Smooth muscle cell (in vitro differentiated cells): Measurements from ENCODE around the gene EXOC3L1. TPM values are rescaled to one million over a fixed set of nuclear protein-coding genes. Genes with fewer than 3 reads are reported as not detected.

Source experiments
- DNase-seq: peaks from one replicate; lab custom pipeline; 2025; ENCODE audit not compliant: unreplicated experiment; lab: John Stamatoyannopoulos, UW
- H2AFZ ChIP-seq: fragments of 200-600 bp; sonication (generic); 2 replicates; pipeline ENCODE4 v1.6.0; 2016; ENCODE audit warnings: antibody characterized with exemption, low read depth, mild to moderate bottlenecking
- H3F3A ChIP-seq: fragments of 200-600 bp; sonication (generic); 2 replicates; pipeline ENCODE4 v1.6.0; 2017; ENCODE audit warnings: antibody characterized with exemption, low read depth
- H3K27ac ChIP-seq: fragments of 200-600 bp; sonication (generic); 2 replicates; pipeline ENCODE4 v1.5.1; 2016; ENCODE audit warnings: low read depth, mild to moderate bottlenecking
- H3K27me3 ChIP-seq: fragments of 200-600 bp; sonication (generic); 2 replicates; pipeline ENCODE4 v1.6.1; 2016; ENCODE audit warnings: low read depth, mild to moderate bottlenecking
- H3K36me3 ChIP-seq: fragments of 200-600 bp; sonication (generic); 2 replicates; pipeline ENCODE4 v1.5.1; 2016; ENCODE audit warnings: low read depth
- H3K4me1 ChIP-seq: fragments of 200-600 bp; sonication (generic); 2 replicates; pipeline ENCODE4 v1.5.1; 2016; ENCODE audit warnings: low read depth
- H3K4me2 ChIP-seq: fragments of 200-600 bp; sonication (generic); 2 replicates; pipeline ENCODE4 v1.6.0; 2016; ENCODE audit warnings: mild to moderate bottlenecking
- H3K4me3 ChIP-seq: fragments of 200-600 bp; sonication (generic); 2 replicates; pipeline ENCODE4 v1.5.1; 2016; ENCODE audit warnings: mild to moderate bottlenecking
- H3K79me2 ChIP-seq: fragments of 200-600 bp; sonication (generic); 2 replicates; pipeline ENCODE4 v1.6.0; 2016; ENCODE audit warnings: low read depth, mild to moderate bottlenecking
- H3K9ac ChIP-seq: fragments of 200-600 bp; sonication (generic); 2 replicates; pipeline ENCODE4 v1.6.0; 2016; ENCODE audit warnings: low read depth
- H3K9me3 ChIP-seq: fragments of 200-600 bp; sonication (generic); replicated peaks from 2 replicates; pipeline ENCODE4 v1.5.1; 2016; ENCODE audit warnings: low read depth
- H4K20me1 ChIP-seq: fragments of 200-600 bp; sonication (generic); 2 replicates; pipeline ENCODE4 v1.6.0; 2016; ENCODE audit warnings: low read depth
- WGBS: methylation state at CpG from one replicate; pipeline ENCODE4 v1.1.7; 2016; ENCODE audit warnings: low lambda C conversion rate; 5-methylcytosine and 5-hydroxymethylcytosine counted together
- polyA plus RNA-seq: library from polyadenylated mRNA; unstranded; fragments of >200 nt; fragmentation: Nextera tagmentation; extraction: Ambion mirVana; gene quantifications from 2 replicates; pipeline ENCODE4 v1.2.1, GENCODE V29; 2016
- total RNA-seq: library from RNA; depleted of rRNA; stranded (reverse); fragments of >200 nt; gene quantifications from 2 replicates; pipeline ENCODE4 v1.2.3, GENCODE V29; 2014
- TF ChIP-seq, protein P1 (sequence below): fragments of 200-600 bp; sonication (generic); IDR thresholded peaks from 2 replicates; pipeline ENCODE4 v1.5.1; 2017; ENCODE audit warnings: borderline replicate concordance, mild to moderate bottlenecking, antibody characterized with exemption; ENCODE audit not compliant: insufficient read depth, poor library complexity, severe bottlenecking

EXOC3L1 gene
- total and polyA plus RNA-seq, 2 experiments from 2014 or later = 0.51 TPM; not detected in 1

DNA sequence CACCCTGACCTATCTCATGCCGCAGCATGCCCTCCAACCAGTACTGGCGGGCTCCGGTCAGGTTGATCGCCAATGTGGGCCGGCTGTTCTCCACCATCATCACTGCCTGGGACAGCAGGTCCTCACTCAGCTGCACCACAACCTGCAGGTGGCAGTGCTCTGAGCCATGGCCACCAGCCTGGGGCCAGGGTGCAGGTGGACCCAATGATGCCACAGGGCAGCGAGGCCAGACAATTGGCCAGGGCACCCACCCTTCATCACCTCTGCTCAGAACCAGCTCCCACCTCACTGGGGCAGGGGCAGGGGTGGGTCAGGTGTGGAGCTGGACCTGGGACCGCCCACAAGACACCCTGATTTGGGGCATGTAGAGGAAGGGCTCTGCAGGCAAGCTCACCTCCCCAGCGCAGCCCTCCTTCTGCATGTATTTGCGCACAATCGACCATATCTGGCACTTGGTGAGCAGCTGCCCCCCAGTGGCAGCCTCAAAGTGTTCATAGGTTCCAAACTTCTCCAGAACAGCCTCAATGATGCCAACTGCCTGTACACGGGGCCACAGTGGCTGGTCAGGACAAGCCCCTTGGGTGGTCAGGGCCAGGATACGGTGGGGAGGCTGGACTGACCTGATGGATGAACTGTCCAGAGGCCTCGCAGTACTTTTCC, 10.4 kb downstream of the EXOC3L1 start:
- Histone ChIP-seq H3K27me3 (no peaks in the 10 kb centered on the region), H3K9ac (no peak overlapping the region), H3K79me2 (peaks cover 10% of the 10 kb centered on the region), H3K4me3 (no peak overlapping the region), H3K4me1 (peaks cover 11% of the 10 kb centered on the region), H4K20me1 (peaks cover 43% of the 10 kb centered on the region), H3K36me3 (no peaks in the 10 kb centered on the region), H2AFZ (no peak overlapping the region), H3K9me3 (no peaks in the 10 kb centered on the region), H3K4me2 (no peak overlapping the region), H3F3A (no peaks in the 10 kb centered on the region), H3K27ac (no peak overlapping the region)
- DNase-seq = no peak
- TF ChIP-seq, protein P1, sequence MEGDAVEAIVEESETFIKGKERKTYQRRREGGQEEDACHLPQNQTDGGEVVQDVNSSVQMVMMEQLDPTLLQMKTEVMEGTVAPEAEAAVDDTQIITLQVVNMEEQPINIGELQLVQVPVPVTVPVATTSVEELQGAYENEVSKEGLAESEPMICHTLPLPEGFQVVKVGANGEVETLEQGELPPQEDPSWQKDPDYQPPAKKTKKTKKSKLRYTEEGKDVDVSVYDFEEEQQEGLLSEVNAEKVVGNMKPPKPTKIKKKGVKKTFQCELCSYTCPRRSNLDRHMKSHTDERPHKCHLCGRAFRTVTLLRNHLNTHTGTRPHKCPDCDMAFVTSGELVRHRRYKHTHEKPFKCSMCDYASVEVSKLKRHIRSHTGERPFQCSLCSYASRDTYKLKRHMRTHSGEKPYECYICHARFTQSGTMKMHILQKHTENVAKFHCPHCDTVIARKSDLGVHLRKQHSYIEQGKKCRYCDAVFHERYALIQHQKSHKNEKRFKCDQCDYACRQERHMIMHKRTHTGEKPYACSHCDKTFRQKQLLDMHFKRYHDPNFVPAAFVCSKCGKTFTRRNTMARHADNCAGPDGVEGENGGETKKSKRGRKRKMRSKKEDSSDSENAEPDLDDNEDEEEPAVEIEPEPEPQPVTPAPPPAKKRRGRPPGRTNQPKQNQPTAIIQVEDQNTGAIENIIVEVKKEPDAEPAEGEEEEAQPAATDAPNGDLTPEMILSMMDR = no peak
- WGBS = 92% methylated on average over 13 of the region's 13 CpGs

DNA sequence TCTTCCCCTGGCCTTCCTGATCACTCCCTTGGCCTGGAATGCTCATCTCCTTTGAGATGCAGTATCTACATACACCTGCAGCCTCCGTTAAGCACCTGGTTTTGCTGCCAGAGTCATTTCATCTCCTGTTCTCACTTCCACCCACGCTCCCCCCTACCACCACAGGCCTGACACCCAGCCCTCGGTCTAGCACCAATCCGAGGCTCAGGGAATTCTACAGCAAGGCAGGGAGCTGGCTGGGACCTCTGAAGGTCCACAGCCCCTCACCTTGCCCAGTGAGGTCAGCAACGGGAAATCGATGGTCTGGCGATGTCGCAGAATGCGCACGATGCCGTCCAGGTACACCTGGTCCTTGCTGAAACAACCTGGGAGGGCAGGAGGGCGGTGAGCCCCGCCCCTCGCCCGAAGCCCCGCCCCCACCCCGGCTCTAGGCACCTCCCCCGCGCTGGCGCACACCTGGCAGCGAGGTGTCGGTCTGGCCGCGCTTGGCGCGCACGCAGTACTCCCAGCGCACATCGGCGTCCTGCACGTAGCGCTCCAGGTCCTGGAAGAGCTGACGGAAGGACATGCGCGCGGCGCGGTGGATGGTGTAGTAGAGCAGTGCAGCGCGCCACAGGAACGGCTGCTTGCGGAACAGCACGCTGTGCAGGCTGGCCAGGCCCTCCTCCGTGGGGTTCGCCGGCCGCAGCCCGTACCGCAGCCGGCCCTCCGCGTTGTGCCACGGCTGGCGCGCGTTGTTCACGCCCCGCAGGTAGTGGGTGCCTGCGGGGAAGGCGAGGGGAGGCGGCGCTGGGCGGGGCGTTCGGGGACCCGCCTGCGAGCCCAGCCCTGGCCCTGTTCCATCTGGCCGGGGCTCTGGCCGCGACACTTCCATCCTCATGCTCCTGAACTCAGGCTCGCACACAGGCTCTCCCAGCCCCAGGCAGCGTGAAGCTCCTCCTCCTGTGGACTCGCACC, 11.9 kb downstream of the EXOC3L1 start:
- Histone ChIP-seq H3K27ac (no peak overlapping the region), H3K4me2 (peak overlapping the region; percentile 90), H3K79me2 (peaks cover 7% of the 10 kb centered on the region), H3K9ac (no peak overlapping the region), H3K27me3 (no peaks in the 10 kb centered on the region), H4K20me1 (peaks cover 43% of the 10 kb centered on the region), H3K4me1 (peaks cover 8% of the 10 kb centered on the region), H2AFZ (no peak overlapping the region), H3K36me3 (no peaks in the 10 kb centered on the region), H3K9me3 (no peaks in the 10 kb centered on the region), H3K4me3 (peak overlapping the region; percentile 50), H3F3A (no peaks in the 10 kb centered on the region)
- 9% methylated on average over 48 of the region's 73 CpGs for WGBS
- TF ChIP-seq, protein P1 = no peak
- peak; percentile 43 for DNase-seq

- TF ChIP-seq, protein P1 = no peak
- no peaks in the 10 kb centered on the region for H3K27me3 ChIP-seq
- no peaks in the 10 kb centered on the region for H3K9me3 ChIP-seq
- H3K4me2 ChIP-seq = no peak overlapping the region
- WGBS = 93% methylated on average over 12 of the region's 12 CpGs
- H2AFZ ChIP-seq = no peak overlapping the region
- H3K4me3 ChIP-seq = no peak overlapping the region
- peaks cover 5% of the 10 kb centered on the region for H3K4me1 ChIP-seq
- peaks cover 43% of the 10 kb centered on the region for H4K20me1 ChIP-seq
- no peak overlapping the region for H3K9ac ChIP-seq
- DNase-seq = no peak
- H3K27ac ChIP-seq = no peak overlapping the region
- H3K79me2 ChIP-seq = no peaks in the 10 kb centered on the region
- H3F3A ChIP-seq = no peaks in the 10 kb centered on the region
- H3K36me3 ChIP-seq = no peaks in the 10 kb centered on the region
Observed at GRCh38 chr16:67176662-67177061, 13.3 kb downstream of the EXOC3L1 start.
